ENCODE measurements around the gene SEMA4G. TPM values are rescaled to one million over a fixed set of nuclear protein-coding genes. Genes with fewer than 3 reads are reported as not detected.

The SEMA4G gene
- total RNA-seq, 1 experiment from 2014 or later: 29.4 TPM

- ATAC-seq (peak; percentile 33), DNase-seq (ENCODE audit: low read depth, low spot score) (no peak)
- Histone ChIP-seq H3K4me3 (replicated peaks in 1 of 2; ENCODE audit: low read depth in 1 of 2, low read length in 2 of 2) (peak overlapping the region; percentile 82 to 96), H2AFZ (ENCODE audit: low read depth, low read length, poor library complexity, severe bottlenecking) (no peak overlapping the region), H4K20me1 (ENCODE audit: insufficient read depth) (no peaks in the 10 kb centered on the region; the same call in 1 of the 2 replicates), H3K9ac (ENCODE audit: low read length) (peak overlapping the region; percentile 96), H3K27me3 (ENCODE audit: insufficient read depth, low read length) (no peaks in the 10 kb centered on the region), H3K27ac (ENCODE audit: low read depth, low read length) (peak overlapping the region; percentile 84), H3K4me1 (ENCODE audit: control insufficient read depth in 1 of 2, insufficient read depth in 2 of 2, low read length in 2 of 2) (peaks cover 10 to 28% of the 10 kb centered on the region in 2 experiments; a peak in 3 of 4 replicates), H3K9me2 (ENCODE audit: insufficient read depth) (no peaks in the 10 kb centered on the region), H3K4me2 (ENCODE audit: low read length) (peak overlapping the region; percentile 96), H3K9me3 (ENCODE audit: control insufficient read depth in 1 of 2, insufficient read depth in 1 of 2, low read depth in 1 of 2, low read length in 2 of 2) (no peaks in the 10 kb centered on the region), H3K36me3 (ENCODE audit: control insufficient read depth in 1 of 2, insufficient read depth in 2 of 2, low read length in 2 of 2) (peaks cover 27 to 32% of the 10 kb centered on the region in 2 experiments), H3K79me2 (ENCODE audit: insufficient read depth, low read length) (peaks cover 62% of the 10 kb centered on the region)
- RAD21 ChIA-PET (ENCODE audit: low non-redundant PET in 1 of 2, low total read pairs in 2 of 2, uncharacterized antibody in 2 of 2, unreplicated experiment in 2 of 2): no interaction called here
- CTCF ChIA-PET: interaction anchor here (0.6 to 1.5 kb wide), 2 partner anchors 9 to 11 kb away, joined by 3 to 6 read pairs; no protein-coding TSS in a partner anchor
- POLR2A ChIA-PET: interaction anchor here (1.0 to 1.6 kb wide), 2 partner anchors 10 to 26 kb away, joined by 3 to 6 read pairs; no protein-coding TSS in a partner anchor
- TSS peak; percentile 74 for BruUV-seq (replicated peaks)
- TF ChIP-seq RAD21 (IDR thresholded peaks at IDR 0.05; ENCODE audit: low read depth) (no peak), ZFX (IDR thresholded peaks at IDR 0.05) (0 out of 2 replicates have a peak, but pooled peaks have one; percentile 1)
- intact Hi-C loops (cut with micrococcal nuclease): no loop called here
These were observed 18.4 kb downstream of the SEMA4G start for GRCh38 chr10:100987685-100988049.

DNA sequence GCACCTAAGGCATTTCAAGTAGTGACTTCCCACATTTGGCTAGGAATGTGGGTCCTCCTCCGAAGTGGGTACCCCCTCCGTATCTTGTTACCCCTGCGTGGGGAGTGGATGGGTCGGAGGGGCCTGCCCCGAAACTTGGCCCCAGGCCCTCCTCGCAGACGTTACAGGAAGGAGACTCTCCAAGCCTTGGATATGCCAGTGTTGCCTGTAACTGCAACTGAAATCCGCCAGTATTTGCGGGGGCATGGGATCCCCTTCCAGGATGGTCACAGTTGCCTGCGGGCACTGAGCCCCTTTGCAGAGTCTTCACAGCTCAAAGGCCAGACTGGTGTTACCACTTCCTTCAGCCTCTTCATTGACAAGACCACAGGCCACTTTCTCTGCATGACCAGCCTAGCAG lies 18.9 kb downstream of the SEMA4G start:
- TF ChIP-seq POLR2AphosphoS5 (IDR thresholded peaks at IDR 0.05; ENCODE audit: low read depth, low read length): no peak
- TF ChIP-seq YY1 (IDR thresholded peaks at IDR 0.05; ENCODE audit: extremely low read depth, insufficient replicate concordance, low read depth, low read length): no peak
- TF ChIP-seq, protein P1, sequence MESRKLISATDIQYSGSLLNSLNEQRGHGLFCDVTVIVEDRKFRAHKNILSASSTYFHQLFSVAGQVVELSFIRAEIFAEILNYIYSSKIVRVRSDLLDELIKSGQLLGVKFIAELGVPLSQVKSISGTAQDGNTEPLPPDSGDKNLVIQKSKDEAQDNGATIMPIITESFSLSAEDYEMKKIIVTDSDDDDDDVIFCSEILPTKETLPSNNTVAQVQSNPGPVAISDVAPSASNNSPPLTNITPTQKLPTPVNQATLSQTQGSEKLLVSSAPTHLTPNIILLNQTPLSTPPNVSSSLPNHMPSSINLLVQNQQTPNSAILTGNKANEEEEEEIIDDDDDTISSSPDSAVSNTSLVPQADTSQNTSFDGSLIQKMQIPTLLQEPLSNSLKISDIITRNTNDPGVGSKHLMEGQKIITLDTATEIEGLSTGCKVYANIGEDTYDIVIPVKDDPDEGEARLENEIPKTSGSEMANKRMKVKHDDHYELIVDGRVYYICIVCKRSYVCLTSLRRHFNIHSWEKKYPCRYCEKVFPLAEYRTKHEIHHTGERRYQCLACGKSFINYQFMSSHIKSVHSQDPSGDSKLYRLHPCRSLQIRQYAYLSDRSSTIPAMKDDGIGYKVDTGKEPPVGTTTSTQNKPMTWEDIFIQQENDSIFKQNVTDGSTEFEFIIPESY (IDR thresholded peaks at IDR 0.05; ENCODE audit: extremely low read depth, insufficient replicate concordance, low read length): no peak
- TF ChIP-seq SRF (IDR thresholded peaks at IDR 0.05; ENCODE audit: low read depth): no peak
- TF ChIP-seq MAX (IDR thresholded peaks at IDR 0.05): no peak
- TF ChIP-seq JUND (IDR thresholded peaks at IDR 0.05): no peak
- no peak for TF ChIP-seq SP1 (IDR thresholded peaks at IDR 0.05; ENCODE audit: low read depth)
- no peak for TF ChIP-seq ZNF274 (IDR thresholded peaks at IDR 0.05; ENCODE audit: low read depth, low read length)
- TF ChIP-seq FOSL1 (IDR thresholded peaks at IDR 0.05; ENCODE audit: low read depth): no peak
- TF ChIP-seq POLR2A (IDR thresholded peaks at IDR 0.05; ENCODE audit: borderline replicate concordance, extremely low read depth, insufficient read depth, insufficient read length): no peak
- no peak for TF ChIP-seq EZH2 (IDR thresholded peaks at IDR 0.05)
- TF ChIP-seq, protein P2, sequence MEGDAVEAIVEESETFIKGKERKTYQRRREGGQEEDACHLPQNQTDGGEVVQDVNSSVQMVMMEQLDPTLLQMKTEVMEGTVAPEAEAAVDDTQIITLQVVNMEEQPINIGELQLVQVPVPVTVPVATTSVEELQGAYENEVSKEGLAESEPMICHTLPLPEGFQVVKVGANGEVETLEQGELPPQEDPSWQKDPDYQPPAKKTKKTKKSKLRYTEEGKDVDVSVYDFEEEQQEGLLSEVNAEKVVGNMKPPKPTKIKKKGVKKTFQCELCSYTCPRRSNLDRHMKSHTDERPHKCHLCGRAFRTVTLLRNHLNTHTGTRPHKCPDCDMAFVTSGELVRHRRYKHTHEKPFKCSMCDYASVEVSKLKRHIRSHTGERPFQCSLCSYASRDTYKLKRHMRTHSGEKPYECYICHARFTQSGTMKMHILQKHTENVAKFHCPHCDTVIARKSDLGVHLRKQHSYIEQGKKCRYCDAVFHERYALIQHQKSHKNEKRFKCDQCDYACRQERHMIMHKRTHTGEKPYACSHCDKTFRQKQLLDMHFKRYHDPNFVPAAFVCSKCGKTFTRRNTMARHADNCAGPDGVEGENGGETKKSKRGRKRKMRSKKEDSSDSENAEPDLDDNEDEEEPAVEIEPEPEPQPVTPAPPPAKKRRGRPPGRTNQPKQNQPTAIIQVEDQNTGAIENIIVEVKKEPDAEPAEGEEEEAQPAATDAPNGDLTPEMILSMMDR (IDR thresholded peaks at IDR 0.05 in 2 of 3, conservative IDR thresholded peaks at IDR 0.05 in 1 of 3; ENCODE audit: borderline replicate concordance in 1 of 3, insufficient read depth in 1 of 3, low read depth in 2 of 3, low read length in 2 of 3): no peak
- TF ChIP-seq, protein P3, sequence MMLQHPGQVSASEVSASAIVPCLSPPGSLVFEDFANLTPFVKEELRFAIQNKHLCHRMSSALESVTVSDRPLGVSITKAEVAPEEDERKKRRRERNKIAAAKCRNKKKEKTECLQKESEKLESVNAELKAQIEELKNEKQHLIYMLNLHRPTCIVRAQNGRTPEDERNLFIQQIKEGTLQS (IDR thresholded peaks at IDR 0.05): no peak
- TF ChIP-seq EGR1 (IDR thresholded peaks at IDR 0.05; ENCODE audit: low read depth): no peak
- H3K9ac ChIP-seq (ENCODE audit: low read length): peak overlapping the region; percentile 96
- peak overlapping the region; percentile 82 to 96 for H3K4me3 ChIP-seq (replicated peaks in 1 of 2; ENCODE audit: low read depth in 1 of 2, low read length in 2 of 2)
- no peaks in the 10 kb centered on the region for H3K9me3 ChIP-seq (ENCODE audit: control insufficient read depth in 1 of 2, insufficient read depth in 1 of 2, low read depth in 1 of 2, low read length in 2 of 2)
- peaks cover 62% of the 10 kb centered on the region for H3K79me2 ChIP-seq (ENCODE audit: insufficient read depth, low read length)
- intact Hi-C loops (cut with micrococcal nuclease): no loop called here
- H3K36me3 ChIP-seq (ENCODE audit: control insufficient read depth in 1 of 2, insufficient read depth in 2 of 2, low read length in 2 of 2): peaks cover 27 to 36% of the 10 kb centered on the region in 2 experiments
- BruUV-seq (replicated peaks): no TSS peak
- ChIA-PET RAD21 (ENCODE audit: low non-redundant PET in 1 of 2, low total read pairs in 2 of 2, uncharacterized antibody in 2 of 2, unreplicated experiment in 2 of 2) (no interaction called here), CTCF (interaction anchor here (1.6 kb wide), 1 partner anchor 10 kb away, joined by 4 read pairs; no protein-coding TSS in a partner anchor), POLR2A (interaction anchor here (1.6 kb wide), 1 partner anchor 10 kb away, joined by 6 read pairs; no protein-coding TSS in a partner anchor)
- H3K9me2 ChIP-seq (ENCODE audit: insufficient read depth): no peaks in the 10 kb centered on the region
- peak overlapping the region; percentile 84 for H3K27ac ChIP-seq (ENCODE audit: low read depth, low read length)
- H2AFZ ChIP-seq (ENCODE audit: low read depth, low read length, poor library complexity, severe bottlenecking): no peak overlapping the region
- peaks cover 10 to 28% of the 10 kb centered on the region in 2 experiments; a peak in 3 of 4 replicates for H3K4me1 ChIP-seq (ENCODE audit: control insufficient read depth in 1 of 2, insufficient read depth in 2 of 2, low read length in 2 of 2)
- H3K4me2 ChIP-seq (ENCODE audit: low read length): peak overlapping the region; percentile 96
- no peaks in the 10 kb centered on the region; the same call in 1 of the 2 replicates for H4K20me1 ChIP-seq (ENCODE audit: insufficient read depth)
- ATAC-seq (no peak), DNase-seq (ENCODE audit: low read depth, low spot score) (no peak)
- no peaks in the 10 kb centered on the region for H3K27me3 ChIP-seq (ENCODE audit: insufficient read depth, low read length)

All from HCT116 (cell line).